RWPE2 (cell line): ENCODE measurements around the gene PPHLN1.

Experiments used
- ATAC-seq: fragments of 200-7000 bp; cut with Tn5 transposase; 3 replicates; pipeline ENCODE4 v1.9.1; 2021; ENCODE audit warnings: low read depth
- DNase-seq: peaks from one replicate; pipeline ENCODE4 v3.0.0-alpha.2; 2020; ENCODE audit warnings: low spot score
- H3K27ac ChIP-seq: fragments of 450-650 bp; 2 replicates; pipeline ENCODE4 v1.5.1; 2017; ENCODE audit warnings: mild to moderate bottlenecking; ENCODE audit not compliant: poor library complexity, severe bottlenecking
- H3K27me3 ChIP-seq: fragments of 250-450 bp; sonication (Bioruptor Pico); 2 replicates; pipeline ENCODE4 v1.5.1; 2021; ENCODE audit warnings: mild to moderate bottlenecking, moderate library complexity; ENCODE audit not compliant: insufficient read depth, poor library complexity, severe bottlenecking
- H3K36me3 ChIP-seq: fragments of 250-450 bp; sonication (Bioruptor Pico); 2 replicates; pipeline ENCODE4 v1.5.1; 2020; ENCODE audit warnings: low read depth, mild to moderate bottlenecking, moderate library complexity
- H3K4me1 ChIP-seq: fragments of 250-450 bp; sonication (Bioruptor Pico); 2 replicates; pipeline ENCODE4 v1.5.1; 2021; ENCODE audit warnings: mild to moderate bottlenecking, moderate library complexity; ENCODE audit not compliant: insufficient read depth, poor library complexity, severe bottlenecking
- H3K4me3 ChIP-seq: fragments of 250-450 bp; sonication (Bioruptor Pico); 2 replicates; pipeline ENCODE4 v1.5.1; 2021; ENCODE audit warnings: mild to moderate bottlenecking, moderate library complexity; ENCODE audit not compliant: severe bottlenecking
- H3K9me3 ChIP-seq: fragments of 250-450 bp; sonication (Bioruptor Pico); 2 replicates; pipeline ENCODE4 v1.5.1; 2021; ENCODE audit warnings: mild to moderate bottlenecking, moderate library complexity; ENCODE audit not compliant: severe bottlenecking
- CTCF ChIP-seq: fragments of 450-650 bp; IDR thresholded peaks from one replicate; pipeline ENCODE4 v1.5.1; 2017; ENCODE audit warnings: mild to moderate bottlenecking, moderate library complexity; ENCODE audit not compliant: poor library complexity, severe bottlenecking

PPHLN1 gene

DNA sequence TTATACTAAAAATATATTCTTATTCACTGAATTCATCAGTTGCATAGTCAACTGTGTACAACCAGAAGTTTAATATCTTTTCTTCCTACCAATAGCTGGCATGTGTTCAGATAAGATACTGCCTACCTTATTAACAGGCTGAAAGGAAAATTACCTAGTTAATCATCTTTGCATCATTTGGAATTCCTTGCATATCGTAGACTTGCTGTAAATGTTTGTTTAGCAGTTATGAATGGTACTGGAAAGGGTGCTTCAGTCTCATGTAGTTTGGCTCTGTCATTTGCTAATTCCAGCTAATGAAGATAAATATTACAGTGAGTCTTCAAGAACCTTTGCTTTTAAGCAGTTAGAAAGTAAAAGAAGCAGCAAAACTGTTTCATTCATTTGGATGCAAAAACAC lies 84.4 kb downstream of the PPHLN1 start:
- Histone ChIP-seq H3K4me3 (no peak overlapping the region), H3K27ac (no peak overlapping the region), H3K4me1 (no peaks in the 10 kb centered on the region), H3K27me3 (no peaks in the 10 kb centered on the region), H3K9me3 (no peaks in the 10 kb centered on the region), H3K36me3 (peaks cover 9% of the 10 kb centered on the region)
- no peak for TF ChIP-seq CTCF
- DNase-seq (no peak), ATAC-seq (0 out of 3 replicates have a peak, but pooled peaks have one; percentile 35)

DNA sequence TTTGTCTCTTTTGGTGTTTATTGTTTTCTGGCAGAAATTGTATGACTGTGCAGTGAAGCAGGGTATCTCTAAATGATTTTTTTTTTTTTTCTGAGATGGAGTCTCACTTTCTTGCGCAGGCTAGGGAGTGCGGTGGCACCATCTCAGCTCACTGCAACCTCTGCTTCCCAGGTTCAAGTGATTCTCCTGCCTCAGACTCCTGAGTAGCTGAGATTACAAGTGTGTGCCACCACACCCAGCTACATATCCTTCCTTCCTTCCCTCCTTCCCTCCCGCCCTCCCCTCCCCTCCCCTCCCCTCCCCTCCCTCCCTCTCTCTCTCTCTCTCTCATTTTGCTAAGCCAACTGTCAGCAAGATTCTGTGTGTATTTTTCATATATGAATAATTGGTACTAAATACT lies 94.4 kb downstream of the PPHLN1 start:
- TF ChIP-seq CTCF, result no peak
- no peaks in the 10 kb centered on the region for H3K36me3 ChIP-seq
- no peaks in the 10 kb centered on the region for H3K27me3 ChIP-seq
- H3K27ac ChIP-seq, result no peak overlapping the region
- DNase-seq, result no peak
- no peak for ATAC-seq
- no peaks in the 10 kb centered on the region for H3K9me3 ChIP-seq
- H3K4me1 ChIP-seq, result peaks cover 14% of the 10 kb centered on the region
- H3K4me3 ChIP-seq, result no peak overlapping the region

- DNase-seq, result no peak
- H3K27me3 ChIP-seq, result no peaks in the 10 kb centered on the region
Measured at GRCh38 chr12:42421844-42422779, 96.1 kb downstream of the PPHLN1 start.

DNA sequence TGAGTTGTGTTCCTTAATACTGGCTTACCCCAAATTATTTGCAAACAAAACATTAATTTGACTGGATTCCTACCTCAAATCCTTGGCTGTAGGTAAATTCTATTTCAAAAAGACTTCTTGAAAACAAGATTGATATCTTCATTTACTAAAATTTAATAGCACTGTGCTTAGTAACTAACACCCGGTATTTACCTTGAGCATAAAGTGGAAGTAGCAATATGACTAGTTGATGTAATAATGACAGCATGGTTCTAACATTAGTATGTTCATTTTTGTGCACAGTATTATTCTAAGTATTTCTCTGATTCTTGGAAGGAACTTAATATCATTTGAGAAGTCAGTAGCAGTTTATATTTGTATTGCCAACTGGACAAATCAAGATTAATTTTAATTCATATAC lies 96.8 kb downstream of the PPHLN1 start:
- Histone ChIP-seq H3K4me3 (no peak overlapping the region), H3K9me3 (no peaks in the 10 kb centered on the region), H3K36me3 (no peaks in the 10 kb centered on the region), H3K27me3 (no peaks in the 10 kb centered on the region), H3K27ac (no peak overlapping the region), H3K4me1 (peaks cover 29% of the 10 kb centered on the region)
- no peak for TF ChIP-seq CTCF
- DNase-seq (no peak), ATAC-seq (no peak)

More at GRCh38 chr12:42421844-42422779, 96.1 kb downstream of the PPHLN1 start:
- Histone ChIP-seq H3K27ac (no peak overlapping the region), H3K4me1 (peaks cover 26% of the 10 kb centered on the region), H3K9me3 (no peaks in the 10 kb centered on the region), H3K36me3 (no peaks in the 10 kb centered on the region), H3K4me3 (no peak overlapping the region)
- TF ChIP-seq CTCF, result no peak
- peak; percentile 43; the same call in 2 of the 3 replicates for ATAC-seq

GRCh38 chr12:42426746-42427145 lies 100.8 kb downstream of the PPHLN1 start:
- no peaks in the 10 kb centered on the region for H3K9me3 ChIP-seq
- H3K4me3 ChIP-seq, result no peak overlapping the region
- ATAC-seq, result peak; percentile 97
- peaks cover 24% of the 10 kb centered on the region for H3K4me1 ChIP-seq
- H3K27me3 ChIP-seq, result no peaks in the 10 kb centered on the region
- peak overlapping the region; percentile 63 for H3K27ac ChIP-seq
- peak; percentile 58 for DNase-seq
- no peak for TF ChIP-seq CTCF
- H3K36me3 ChIP-seq, result peaks cover 10% of the 10 kb centered on the region; the same call in 1 of the 2 replicates
